NCI-H82 treated with DMSO at 0.1 percent for 48 hours (cell line): ENCODE results near the gene CPTP.

Experiments used
- DNase-seq: peaks from one replicate; lab custom pipeline; 2025; ENCODE audit not compliant: unreplicated experiment; lab: John Stamatoyannopoulos, UW

Gene CPTP

GRCh38 chr1:1332774-1333480 lies 8.3 kb downstream of the CPTP start:
- DNase-seq, result no peak

GRCh38 chr1:1333551-1334241 lies 9.1 kb downstream of the CPTP start:
- DNase-seq, result no peak

GRCh38 chr1:1334835-1335234 lies 10.2 kb downstream of the CPTP start:
- DNase-seq, result no peak

- DNase-seq, result no peak
Observed at GRCh38 chr1:1335283-1335682, 10.7 kb downstream of the CPTP start.

GRCh38 chr1:1335792-1336248 lies 11.2 kb downstream of the CPTP start:
- no peak for DNase-seq

- DNase-seq, result no peak
Observed at GRCh38 chr1:1336446-1336845, 11.8 kb downstream of the CPTP start.

GRCh38 chr1:1336931-1337792 lies 12.6 kb downstream of the CPTP start:
- DNase-seq, result no peak

- no peak for DNase-seq
Observed at GRCh38 chr1:1337793-1338147, 13.2 kb downstream of the CPTP start.

GRCh38 chr1:1338278-1338677 lies 13.7 kb downstream of the CPTP start:
- no peak for DNase-seq

GRCh38 chr1:1340185-1340584 lies 15.6 kb downstream of the CPTP start:
- DNase-seq, result no peak

GRCh38 chr1:1340791-1341548 lies 16.4 kb downstream of the CPTP start:
- DNase-seq, result no peak

GRCh38 chr1:1341549-1342021 lies 17.0 kb downstream of the CPTP start:
- DNase-seq, result no peak

GRCh38 chr1:1342061-1342562 lies 17.5 kb downstream of the CPTP start:
- no peak for DNase-seq

GRCh38 chr1:1342584-1343115 lies 18.0 kb downstream of the CPTP start:
- DNase-seq, result no peak

- DNase-seq, result no peak
Observed at GRCh38 chr1:1343811-1344421, 19.3 kb downstream of the CPTP start.

GRCh38 chr1:1344655-1345361 lies 20.2 kb downstream of the CPTP start:
- no peak for DNase-seq

GRCh38 chr1:1345384-1345783 lies 20.8 kb downstream of the CPTP start:
- DNase-seq, result no peak

- no peak for DNase-seq
Observed at GRCh38 chr1:1345860-1346500, 21.4 kb downstream of the CPTP start.

- no peak for DNase-seq
Observed at GRCh38 chr1:1346501-1346890, 21.9 kb downstream of the CPTP start.
